ENCODE results near the gene PAX7.

The PAX7 gene

GRCh38 chr1:18657506-18658201 is 27.0 kb downstream of the PAX7 start:
- no peak for DNase-seq
- Mint-ChIP-seq H3K4me1 (ENCODE audit: low read depth) (peaks cover 51% of the 10 kb centered on the region), H3K9me3 (no peaks in the 10 kb centered on the region), H3K27me3 (peaks cover 31% of the 10 kb centered on the region), H3K4me3 (no peak overlapping the region), H3K27ac (no peak overlapping the region), H3K36me3 (ENCODE audit: low read depth) (no peaks in the 10 kb centered on the region)

GRCh38 chr1:18658831-18659230 is 28.2 kb downstream of the PAX7 start:
- H3K9me3 Mint-ChIP-seq: no peaks in the 10 kb centered on the region
- H3K27ac Mint-ChIP-seq: no peak overlapping the region
- no peak overlapping the region for H3K4me3 Mint-ChIP-seq
- DNase-seq: no peak
- peaks cover 22% of the 10 kb centered on the region for H3K27me3 Mint-ChIP-seq
- H3K4me1 Mint-ChIP-seq (ENCODE audit: low read depth): peaks cover 39% of the 10 kb centered on the region
- no peaks in the 10 kb centered on the region for H3K36me3 Mint-ChIP-seq (ENCODE audit: low read depth)

GRCh38 chr1:18661404-18662285 is 31.0 kb downstream of the PAX7 start:
- Mint-ChIP-seq H3K27ac (no peak overlapping the region), H3K36me3 (ENCODE audit: low read depth) (no peaks in the 10 kb centered on the region), H3K4me3 (no peak overlapping the region), H3K27me3 (peaks cover 12% of the 10 kb centered on the region), H3K4me1 (ENCODE audit: low read depth) (peaks cover 23% of the 10 kb centered on the region), H3K9me3 (no peaks in the 10 kb centered on the region)
- DNase-seq: no peak

- Mint-ChIP-seq H3K4me3 (no peak overlapping the region), H3K36me3 (ENCODE audit: low read depth) (no peaks in the 10 kb centered on the region), H3K4me1 (ENCODE audit: low read depth) (peaks cover 29% of the 10 kb centered on the region), H3K9me3 (no peaks in the 10 kb centered on the region), H3K27me3 (peaks cover 12% of the 10 kb centered on the region), H3K27ac (no peak overlapping the region)
- DNase-seq: no peak
These were observed 31.6 kb downstream of the PAX7 start for GRCh38 chr1:18662286-18662639.

- Mint-ChIP-seq H3K4me3 (no peak overlapping the region), H3K4me1 (ENCODE audit: low read depth) (peaks cover 22% of the 10 kb centered on the region), H3K27me3 (peaks cover 4% of the 10 kb centered on the region), H3K36me3 (ENCODE audit: low read depth) (no peaks in the 10 kb centered on the region), H3K27ac (no peak overlapping the region), H3K9me3 (no peaks in the 10 kb centered on the region)
- DNase-seq: no peak
These were observed 35.8 kb downstream of the PAX7 start for GRCh38 chr1:18666317-18666920.

- Mint-ChIP-seq H3K36me3 (ENCODE audit: low read depth) (no peaks in the 10 kb centered on the region), H3K4me3 (no peak overlapping the region), H3K9me3 (no peaks in the 10 kb centered on the region), H3K27me3 (peaks cover under 1% of the 10 kb centered on the region), H3K4me1 (ENCODE audit: low read depth) (peaks cover 16% of the 10 kb centered on the region), H3K27ac (no peak overlapping the region)
- DNase-seq: no peak
These were observed 36.7 kb downstream of the PAX7 start for GRCh38 chr1:18667333-18667732.

GRCh38 chr1:18668046-18668445 is 37.4 kb downstream of the PAX7 start:
- Mint-ChIP-seq H3K9me3 (no peaks in the 10 kb centered on the region), H3K27ac (no peak overlapping the region), H3K4me1 (ENCODE audit: low read depth) (peaks cover 16% of the 10 kb centered on the region), H3K27me3 (no peaks in the 10 kb centered on the region), H3K36me3 (ENCODE audit: low read depth) (no peaks in the 10 kb centered on the region), H3K4me3 (no peak overlapping the region)
- no peak for DNase-seq

GRCh38 chr1:18668750-18669404 is 38.2 kb downstream of the PAX7 start:
- no peak overlapping the region for H3K4me3 Mint-ChIP-seq
- H3K9me3 Mint-ChIP-seq: no peaks in the 10 kb centered on the region
- no peak for DNase-seq
- no peaks in the 10 kb centered on the region for H3K27me3 Mint-ChIP-seq
- H3K27ac Mint-ChIP-seq: no peak overlapping the region
- H3K4me1 Mint-ChIP-seq (ENCODE audit: low read depth): peaks cover 16% of the 10 kb centered on the region
- H3K36me3 Mint-ChIP-seq (ENCODE audit: low read depth): no peaks in the 10 kb centered on the region

GRCh38 chr1:18670121-18670867 is 39.6 kb downstream of the PAX7 start:
- Mint-ChIP-seq H3K27me3 (peaks cover 6% of the 10 kb centered on the region), H3K4me3 (no peak overlapping the region), H3K36me3 (ENCODE audit: low read depth) (no peaks in the 10 kb centered on the region), H3K27ac (no peak overlapping the region), H3K4me1 (ENCODE audit: low read depth) (peaks cover 16% of the 10 kb centered on the region), H3K9me3 (no peaks in the 10 kb centered on the region)
- no peak for DNase-seq

- Mint-ChIP-seq H3K9me3 (no peaks in the 10 kb centered on the region), H3K27ac (no peak overlapping the region), H3K4me3 (no peak overlapping the region), H3K36me3 (ENCODE audit: low read depth) (no peaks in the 10 kb centered on the region), H3K4me1 (ENCODE audit: low read depth) (peaks cover 19% of the 10 kb centered on the region), H3K27me3 (peaks cover 11% of the 10 kb centered on the region)
- DNase-seq: no peak
These were observed 40.2 kb downstream of the PAX7 start for GRCh38 chr1:18670868-18671225.

GRCh38 chr1:18673976-18674375 is 43.3 kb downstream of the PAX7 start:
- H3K36me3 Mint-ChIP-seq (ENCODE audit: low read depth): no peaks in the 10 kb centered on the region
- H3K27ac Mint-ChIP-seq: no peak overlapping the region
- no peak for DNase-seq
- H3K4me3 Mint-ChIP-seq: no peak overlapping the region
- no peaks in the 10 kb centered on the region for H3K9me3 Mint-ChIP-seq
- peaks cover 6% of the 10 kb centered on the region for H3K4me1 Mint-ChIP-seq (ENCODE audit: low read depth)
- H3K27me3 Mint-ChIP-seq: peaks cover 19% of the 10 kb centered on the region

GRCh38 chr1:18676332-18676781 is 45.7 kb downstream of the PAX7 start:
- Mint-ChIP-seq H3K4me1 (ENCODE audit: low read depth) (peaks cover 6% of the 10 kb centered on the region), H3K27me3 (peaks cover 25% of the 10 kb centered on the region), H3K27ac (no peak overlapping the region), H3K9me3 (no peaks in the 10 kb centered on the region), H3K36me3 (ENCODE audit: low read depth) (no peaks in the 10 kb centered on the region), H3K4me3 (no peak overlapping the region)
- DNase-seq: no peak

- Mint-ChIP-seq H3K4me3 (no peak overlapping the region), H3K27ac (no peak overlapping the region), H3K27me3 (peaks cover 28% of the 10 kb centered on the region), H3K9me3 (no peaks in the 10 kb centered on the region), H3K36me3 (ENCODE audit: low read depth) (no peaks in the 10 kb centered on the region), H3K4me1 (ENCODE audit: low read depth) (peaks cover 2% of the 10 kb centered on the region)
- DNase-seq: no peak
These were observed 50.8 kb downstream of the PAX7 start for GRCh38 chr1:18681423-18681835.

GRCh38 chr1:18682375-18682774 is 51.7 kb downstream of the PAX7 start:
- peaks cover 23% of the 10 kb centered on the region for H3K27me3 Mint-ChIP-seq
- no peak overlapping the region for H3K4me3 Mint-ChIP-seq
- H3K9me3 Mint-ChIP-seq: no peaks in the 10 kb centered on the region
- no peaks in the 10 kb centered on the region for H3K4me1 Mint-ChIP-seq (ENCODE audit: low read depth)
- no peaks in the 10 kb centered on the region for H3K36me3 Mint-ChIP-seq (ENCODE audit: low read depth)
- no peak overlapping the region for H3K27ac Mint-ChIP-seq
- DNase-seq: no peak

All from activated T-cell treated with anti-CD3 and anti-CD28 coated beads, Interleukin-2, amount 50 U/mL, for 24 hours (primary cell).